ENCODE results near the gene SLC47A2.
A peak's percentile ranks its signal among the peaks of the same experiment; 100 is the strongest.

Gene SLC47A2

GRCh38 chr17:19747159-19747719, 30.9 kb upstream of the SLC47A2 start:
- no peak for DNase-seq

GRCh38 chr17:19746517-19746916, 30.1 kb upstream of the SLC47A2 start:
- no peak for DNase-seq

- peak; percentile 78 for DNase-seq
Observed at GRCh38 chr17:19744922-19745757, 28.8 kb upstream of the SLC47A2 start.

- no peak for DNase-seq
Observed at GRCh38 chr17:19744492-19744891, 28.1 kb upstream of the SLC47A2 start.

- no peak for DNase-seq
Observed at GRCh38 chr17:19743101-19744100, 27.0 kb upstream of the SLC47A2 start.

- DNase-seq, result no peak
Observed at GRCh38 chr17:19742495-19742894, 26.1 kb upstream of the SLC47A2 start.

GRCh38 chr17:19741832-19742457, 25.6 kb upstream of the SLC47A2 start:
- DNase-seq, result no peak

GRCh38 chr17:19740933-19741332, 24.5 kb upstream of the SLC47A2 start:
- no peak for DNase-seq

GRCh38 chr17:19739241-19740201, 23.1 kb upstream of the SLC47A2 start:
- DNase-seq, result no peak

GRCh38 chr17:19738757-19739156, 22.4 kb upstream of the SLC47A2 start:
- DNase-seq, result no peak

- no peak for DNase-seq
Observed at GRCh38 chr17:19738073-19738449, 21.7 kb upstream of the SLC47A2 start.

- DNase-seq, result no peak
Observed at GRCh38 chr17:19737305-19738072, 21.1 kb upstream of the SLC47A2 start.

- no peak for DNase-seq
Observed at GRCh38 chr17:19736071-19736470, 19.7 kb upstream of the SLC47A2 start.

GRCh38 chr17:19733953-19734526, 17.7 kb upstream of the SLC47A2 start:
- no peak for DNase-seq

GRCh38 chr17:19731626-19732025, 15.2 kb upstream of the SLC47A2 start:
- DNase-seq, result no peak

GRCh38 chr17:19730843-19731242, 14.5 kb upstream of the SLC47A2 start:
- DNase-seq, result no peak

- no peak for DNase-seq
Observed at GRCh38 chr17:19729900-19730299, 13.5 kb upstream of the SLC47A2 start.

- no peak for DNase-seq
Observed at GRCh38 chr17:19728084-19728495, 11.7 kb upstream of the SLC47A2 start.

GRCh38 chr17:19727501-19728078, 11.2 kb upstream of the SLC47A2 start:
- no peak for DNase-seq

All from NCI-H1436 treated with DMSO at 0.1 percent for 48 hours (cell line).